Vagina (tissue), 2 donors: ENCODE measurements around the gene CACNG5. TPM values are rescaled to one million over a fixed set of nuclear protein-coding genes. Genes with fewer than 3 reads are reported as not detected.

ENCODE experiments used
- DNase-seq, 2 donors: peaks; one replicate each; pipeline ENCODE4 v3.0.0-alpha.2; 2017; ENCODE audit errors: extremely low spot score in 2 of 2
- H3K27ac ChIP-seq: fragments of 200-600 bp; sonication (generic); one replicate; pipeline ENCODE4 v1.5.1; 2019
- H3K27me3 ChIP-seq: fragments of 200-600 bp; sonication (generic); one replicate; pipeline ENCODE4 v1.5.1; 2019
- H3K36me3 ChIP-seq, 2 donors: fragments of 200-600 bp; sonication (generic); one replicate each; pipeline ENCODE4 v1.5.1; 2017 to 2019
- H3K4me1 ChIP-seq: fragments of 200-600 bp; sonication (generic); one replicate; pipeline ENCODE4 v1.5.1; 2019
- H3K4me3 ChIP-seq, 2 donors: fragments of 200-600 bp; sonication (generic); 1 replicate in 1 of 2; 2 replicates in 1 of 2; pipeline ENCODE4 v1.5.1; 2016 to 2019
- H3K9me3 ChIP-seq: fragments of 200-600 bp; sonication (generic); one replicate; pipeline ENCODE4 v1.5.1; 2019
- CTCF ChIP-seq, 3 experiments: fragments of 450-650 bp in 2 of 3; fragments of 200-600 bp in 1 of 3; sonication (generic) in 1 of 3; IDR thresholded peaks; one replicate each; pipeline ENCODE4 v1.5.1; 2017 to 2019; ENCODE audit warnings: antibody characterized with exemption in 3 of 3, mild to moderate bottlenecking in 2 of 3, moderate library complexity in 2 of 3
- POLR2A ChIP-seq, 2 donors: fragments of 450-650 bp; IDR thresholded peaks; one replicate each; pipeline ENCODE4 v1.6.1; 2017; ENCODE audit warnings: antibody characterized with exemption in 2 of 2, mild to moderate bottlenecking in 2 of 2, moderate library complexity in 2 of 2
- POLR2AphosphoS5 ChIP-seq, 2 donors: sonication (generic); formaldehyde crosslinking; IDR thresholded peaks; one replicate each; pipeline ENCODE4 v1.9.0; 2017; ENCODE audit warnings: antibody characterized with exemption in 2 of 2, mild to moderate bottlenecking in 2 of 2, low read depth in 1 of 2; ENCODE audit not compliant: insufficient read depth in 1 of 2
- intact Hi-C: fragments of 100-400 bp; cut with DNase I; formaldehyde crosslinking; loops from one replicate; pipeline ENCODE4 v1.15.1; 2023
- total RNA-seq: library from RNA; depleted of rRNA; stranded (reverse); fragments of >200 nt; gene quantifications from one replicate; pipeline ENCODE4 v1.2.3, GENCODE V29; 2016

Gene CACNG5
- total RNA-seq, 1 donor from 2014 or later, result not detected

- Histone ChIP-seq H3K4me3 (no peak overlapping the region), H3K9me3 (no peaks in the 10 kb centered on the region), H3K27me3 (no peaks in the 10 kb centered on the region), H3K36me3 (no peaks in the 10 kb centered on the region), H3K4me1 (no peaks in the 10 kb centered on the region), H3K27ac (no peak overlapping the region)
- intact Hi-C loops, result no loop called here
- DNase-seq, result no peak
- TF ChIP-seq CTCF (IDR thresholded peaks at IDR 0.05) (no peak), POLR2A (IDR thresholded peaks at IDR 0.05) (no peak), POLR2AphosphoS5 (IDR thresholded peaks at IDR 0.05; ENCODE audit: insufficient read depth in 1 of 2, low read depth in 1 of 2) (no peak)
Measured at GRCh38 chr17:66811683-66812054, 23.2 kb upstream of the CACNG5 start.

GRCh38 chr17:66812571-66812970 is 22.3 kb upstream of the CACNG5 start:
- Histone ChIP-seq H3K27me3 (no peaks in the 10 kb centered on the region), H3K4me3 (no peak overlapping the region), H3K4me1 (no peaks in the 10 kb centered on the region), H3K36me3 (no peaks in the 10 kb centered on the region), H3K9me3 (no peaks in the 10 kb centered on the region), H3K27ac (no peak overlapping the region)
- no peak for TF ChIP-seq POLR2AphosphoS5 (IDR thresholded peaks at IDR 0.05; ENCODE audit: insufficient read depth in 1 of 2, low read depth in 1 of 2)
- TF ChIP-seq POLR2A (IDR thresholded peaks at IDR 0.05), result no peak
- no peak for TF ChIP-seq CTCF (IDR thresholded peaks at IDR 0.05)
- DNase-seq, result no peak
- intact Hi-C loops, result no loop called here

- no peak overlapping the region for H3K4me3 ChIP-seq
- intact Hi-C loops, result no loop called here
- H3K9me3 ChIP-seq, result no peaks in the 10 kb centered on the region
- DNase-seq, result no peak
- no peak overlapping the region for H3K27ac ChIP-seq
- no peaks in the 10 kb centered on the region for H3K27me3 ChIP-seq
- H3K36me3 ChIP-seq, result no peaks in the 10 kb centered on the region
- no peak for TF ChIP-seq POLR2A (IDR thresholded peaks at IDR 0.05)
- TF ChIP-seq POLR2AphosphoS5 (IDR thresholded peaks at IDR 0.05; ENCODE audit: insufficient read depth in 1 of 2, low read depth in 1 of 2), result no peak
- no peak for TF ChIP-seq CTCF (IDR thresholded peaks at IDR 0.05)
- H3K4me1 ChIP-seq, result no peaks in the 10 kb centered on the region
Measured at GRCh38 chr17:66813296-66813695, 21.6 kb upstream of the CACNG5 start.

- no peak for DNase-seq
- no peak for TF ChIP-seq POLR2A (IDR thresholded peaks at IDR 0.05)
- TF ChIP-seq CTCF (IDR thresholded peaks at IDR 0.05), result no peak
- TF ChIP-seq POLR2AphosphoS5 (IDR thresholded peaks at IDR 0.05; ENCODE audit: insufficient read depth in 1 of 2, low read depth in 1 of 2), result no peak
Measured at GRCh38 chr17:66814026-66814425, 20.9 kb upstream of the CACNG5 start.

GRCh38 chr17:66814570-66814969 is 20.3 kb upstream of the CACNG5 start:
- no peak for DNase-seq
- no peak overlapping the region for H3K27ac ChIP-seq
- TF ChIP-seq CTCF (IDR thresholded peaks at IDR 0.05) (no peak), POLR2A (IDR thresholded peaks at IDR 0.05) (no peak), POLR2AphosphoS5 (IDR thresholded peaks at IDR 0.05; ENCODE audit: insufficient read depth in 1 of 2, low read depth in 1 of 2) (no peak)
- H3K27me3 ChIP-seq, result no peaks in the 10 kb centered on the region
- H3K9me3 ChIP-seq, result no peaks in the 10 kb centered on the region
- H3K36me3 ChIP-seq, result no peaks in the 10 kb centered on the region
- H3K4me3 ChIP-seq, result no peak overlapping the region
- intact Hi-C loops, result no loop called here
- no peaks in the 10 kb centered on the region for H3K4me1 ChIP-seq

More at GRCh38 chr17:66814026-66814425, 20.9 kb upstream of the CACNG5 start:
- H3K27me3 ChIP-seq, result no peaks in the 10 kb centered on the region
- H3K4me3 ChIP-seq, result no peak overlapping the region
- no peak overlapping the region for H3K27ac ChIP-seq
- H3K4me1 ChIP-seq, result no peaks in the 10 kb centered on the region
- intact Hi-C loops, result no loop called here
- no peaks in the 10 kb centered on the region for H3K36me3 ChIP-seq
- no peaks in the 10 kb centered on the region for H3K9me3 ChIP-seq
